HepG2 (cell line): Measurements from ENCODE around the gene NDRG2. TPM values are rescaled to one million over a fixed set of nuclear protein-coding genes. Genes with fewer than 3 reads are reported as not detected.

Experiments used
- ATAC-seq: fragments of 200-7000 bp; cut with Tn5 transposase; 3 replicates; pipeline ENCODE4 v1.9.1; 2020; ENCODE audit warnings: mild to moderate bottlenecking, moderate library complexity
- BruUV-seq: library from RNA; stranded (reverse); fragments of 400-500 nt; replicated peaks from 2 replicates; lab custom pipeline; 2021; lab: Mats Ljungman, UMichigan
- CTCF ChIA-PET: fragments of 300-600 bp; formaldehyde crosslinking; extraction: SDS; loops from one replicate; lab custom pipeline; 2021; ENCODE audit warnings: low total read pairs, inconsistent platforms, low intra/inter-chr PET ratio; lab: Yijun Ruan, JAX
- POLR2A ChIA-PET: fragments of 350-600 bp; sonication (Branson Sonifier 250); formaldehyde crosslinking; loops from one replicate; lab custom pipeline; 2020; ENCODE audit warnings: antibody characterized with exemption, inconsistent platforms; lab: Yijun Ruan, JAX
- DNase-seq: peaks from one replicate; pipeline ENCODE4 v3.0.0-alpha.2; 2015; ENCODE audit warnings: low spot score
- FAIRE-seq: peaks from 3 replicates; lab custom pipeline; 2011; peaks lifted over from hg19 to GRCh38; lab: Jason Lieb, UNC
- H2AFZ ChIP-seq: one replicate; pipeline ENCODE4 v1.6.1; 2011; ENCODE audit warnings: low read length, inconsistent platforms
- H3K27ac ChIP-seq: fragments of 300-600 bp; 3 replicates; pipeline ENCODE4 v1.8.0; 2011; ENCODE audit warnings: mixed run types, mild to moderate bottlenecking, mixed read lengths, low read length, inconsistent platforms; ENCODE audit not compliant: insufficient read depth; ENCODE audit errors: extremely low read length
- H3K27me3 ChIP-seq, 2 experiments: fragments of 200-600 bp in 1 of 2; 2 replicates in 1 of 2; 3 replicates in 1 of 2; pipeline versions ENCODE4 v1.6.0 to v1.8.0; 2011; ENCODE audit warnings: low read length in 2 of 2, mild to moderate bottlenecking in 2 of 2, moderate library complexity in 2 of 2, inconsistent platforms in 1 of 2; ENCODE audit not compliant: insufficient read depth in 2 of 2, control insufficient read depth in 1 of 2
- H3K36me3 ChIP-seq, 2 experiments: fragments of 200-600 bp in 1 of 2; replicated peaks in 1 of 2; 2 replicates in 1 of 2; 3 replicates in 1 of 2; pipeline versions ENCODE4 v1.5.1 to v1.8.0; 2011; ENCODE audit warnings: low read length in 2 of 2, inconsistent platforms in 1 of 2; ENCODE audit not compliant: insufficient read depth in 2 of 2, control insufficient read depth in 1 of 2
- H3K4me1 ChIP-seq: 2 replicates; pipeline ENCODE4 v1.5.1; 2012; ENCODE audit warnings: low read length, inconsistent platforms; ENCODE audit not compliant: insufficient read depth
- H3K4me2 ChIP-seq: 2 replicates; pipeline ENCODE4 v1.6.0; 2011; ENCODE audit warnings: low read depth, low read length, inconsistent platforms
- H3K4me3 ChIP-seq, 3 experiments: fragments of 200-600 bp in 1 of 3; sonication (generic), shearing (Covaris generic) in 1 of 3; replicated peaks in 1 of 3; 2 replicates each; pipeline ENCODE4 v1.5.1; 2011 to 2016; ENCODE audit warnings: low read length in 3 of 3, inconsistent platforms in 2 of 3, low read depth in 2 of 3, mild to moderate bottlenecking in 2 of 3, control low read depth in 1 of 3, mixed read lengths in 1 of 3; ENCODE audit not compliant: insufficient read depth in 1 of 3
- H3K79me2 ChIP-seq: one replicate; pipeline ENCODE4 v1.6.1; 2011; ENCODE audit warnings: low read length, inconsistent platforms; ENCODE audit not compliant: insufficient read depth
- H3K9ac ChIP-seq: 2 replicates; pipeline ENCODE4 v1.6.0; 2011; ENCODE audit warnings: mild to moderate bottlenecking, low read depth, low read length, inconsistent platforms; ENCODE audit not compliant: insufficient read depth
- H3K9me3 ChIP-seq: 2 replicates; pipeline ENCODE4 v1.5.1; 2012; ENCODE audit warnings: mild to moderate bottlenecking, low read length
- H4K20me1 ChIP-seq: 2 replicates; pipeline ENCODE4 v1.6.0; 2011; ENCODE audit warnings: inconsistent platforms, mild to moderate bottlenecking, low read length, moderate library complexity; ENCODE audit not compliant: insufficient read depth
- ATM ChIP-seq: fragments of 450-650 bp; IDR thresholded peaks from 2 replicates; pipeline ENCODE4 v1.7.1; 2017; ENCODE audit warnings: mild to moderate bottlenecking, borderline replicate concordance
- FOXC1 ChIP-seq: sonication (generic); formaldehyde crosslinking; IDR thresholded peaks from 2 replicates; pipeline ENCODE4 v1.8.0; 2022; ENCODE audit warnings: mild to moderate bottlenecking, missing genetic modification reagents, borderline replicate concordance
- NRL ChIP-seq: sonication (generic); formaldehyde crosslinking; IDR thresholded peaks from 2 replicates; pipeline ENCODE4 v1.5.0; 2020; ENCODE audit warnings: missing genetic modification reagents, mild to moderate bottlenecking, moderate library complexity, borderline replicate concordance
- REPIN1 ChIP-seq: sonication (generic); formaldehyde crosslinking; IDR thresholded peaks from 2 replicates; pipeline ENCODE4 v1.8.0; 2022; ENCODE audit warnings: missing genetic modification reagents, low read depth, mild to moderate bottlenecking, borderline replicate concordance
- RFX5 ChIP-seq: IDR thresholded peaks from 2 replicates; pipeline ENCODE4 v1.6.1; 2011; ENCODE audit warnings: low read depth, low read length, improper control_type of control experiment
- ZFP36 ChIP-seq: fragments of 150-350 bp; IDR thresholded peaks from 2 replicates; pipeline ENCODE4 v1.6.1; 2018; ENCODE audit warnings: borderline replicate concordance, low read length, low read depth; ENCODE audit not compliant: partially characterized antibody
- ZNF234 ChIP-seq: sonication (generic); formaldehyde crosslinking; conservative IDR thresholded peaks from 2 replicates; pipeline ENCODE4 v1.5.1; 2020; ENCODE audit warnings: mild to moderate bottlenecking, missing genetic modification reagents
- WGBS: methylation state at CpG from one replicate; pipeline ENCODE4 v1.1.6; 2017; ENCODE audit warnings: low lambda C conversion rate; 5-methylcytosine and 5-hydroxymethylcytosine counted together
- in situ Hi-C: cut with HindIII; loops from 2 replicates; pipeline ENCODE4 v1.10.0; 2017; ENCODE audit warnings: low pct_unique_long_range_greater_than_20kb; ENCODE audit not compliant: extremely low pct_ligation_motif_present
- intact Hi-C: fragments of 100-400 bp; cut with micrococcal nuclease; formaldehyde crosslinking; loops from one replicate; pipeline ENCODE4 v1.10.0; 2022; ENCODE audit not compliant: unreplicated experiment
- polyA plus RNA-seq, 8 experiments: library from polyadenylated mRNA; depleted of rRNA in 3 of 8; stranded (reverse) in 7 of 8; unstranded in 1 of 8; fragments of >200 nt; fragmentation: Illumina TruSeq in 4 of 8; extraction: Trizol in 4 of 8; gene quantifications; 2 replicates each; pipeline versions ENCODE4 v1.2.1 to v1.2.3, GENCODE V29; 2011 to 2016; ENCODE audit warnings: low read depth in 4 of 8, missing spikeins in 1 of 8, mixed read lengths in 1 of 8; ENCODE audit not compliant: insufficient read depth in 1 of 8
- total RNA-seq, 5 experiments: library from RNA; depleted of rRNA; stranded (reverse); fragments of >200 nt; fragmentation: Illumina TruSeq; extraction: Trizol; gene quantifications; 2 replicates each; pipeline ENCODE4 v1.2.3, GENCODE V29; 2016; ENCODE audit warnings: low read depth in 1 of 5
- TF ChIP-seq, protein P1 (sequence below): IDR thresholded peaks from 2 replicates; pipeline ENCODE4 v1.6.1; 2012; ENCODE audit warnings: inconsistent platforms
- TF ChIP-seq, protein P2 (sequence below): sonication (generic); formaldehyde crosslinking; IDR thresholded peaks from 2 replicates; pipeline ENCODE4 v1.4.0; 2020; ENCODE audit warnings: missing genetic modification reagents, borderline replicate concordance
- TF ChIP-seq, protein P3 (sequence below), 2 experiments: sonication (generic) in 1 of 2; formaldehyde crosslinking in 1 of 2; IDR thresholded peaks; 2 replicates each; pipeline versions ENCODE4 v1.6.1 to v1.9.0; 2014 to 2022; ENCODE audit warnings: antibody characterized with exemption in 1 of 2, borderline replicate concordance in 1 of 2, inconsistent platforms in 1 of 2, low read depth in 1 of 2, missing genetic modification reagents in 1 of 2
- TF ChIP-seq, protein P4 (sequence below): sonication (generic); formaldehyde crosslinking; IDR thresholded peaks from 2 replicates; pipeline ENCODE4; 2020; ENCODE audit warnings: missing genetic modification reagents, mild to moderate bottlenecking, borderline replicate concordance

NDRG2 gene
- total and polyA plus RNA-seq, 2 of the 13 experiments (the other 11 are each of a cell fraction or from before 2014, with no cell fraction given): 27.2 to 189 TPM

DNA sequence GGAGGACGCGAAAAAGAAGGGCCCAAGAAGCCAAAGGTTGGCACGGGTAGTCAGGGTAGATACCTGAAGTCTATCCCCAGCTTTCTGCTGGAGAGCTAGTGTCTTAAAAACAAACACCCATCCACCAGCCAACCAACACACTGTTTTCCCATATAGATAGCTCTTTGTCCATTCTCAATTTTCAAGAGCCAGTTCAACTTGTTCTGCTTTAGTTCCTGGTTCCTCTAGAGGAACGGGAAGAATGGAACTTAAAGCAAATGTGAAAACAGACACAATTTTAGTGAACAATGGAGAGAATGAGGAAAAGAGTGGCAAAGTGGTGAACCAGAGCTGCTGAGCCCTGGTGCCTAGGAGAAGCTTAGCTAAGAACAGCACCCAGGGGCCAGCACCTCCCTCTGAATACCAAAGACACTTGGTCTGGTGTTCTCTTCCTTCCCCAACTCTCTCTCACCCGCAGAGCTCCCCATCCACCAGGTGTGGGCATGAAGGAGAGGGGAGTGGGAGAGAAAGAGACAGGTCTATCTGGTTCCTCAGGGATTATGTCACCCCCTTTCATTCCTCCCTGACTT lies 3.8 kb downstream of the NDRG2 start (continued):
- TF ChIP-seq, protein P1, sequence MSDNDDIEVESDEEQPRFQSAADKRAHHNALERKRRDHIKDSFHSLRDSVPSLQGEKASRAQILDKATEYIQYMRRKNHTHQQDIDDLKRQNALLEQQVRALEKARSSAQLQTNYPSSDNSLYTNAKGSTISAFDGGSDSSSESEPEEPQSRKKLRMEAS: no peak
- TF ChIP-seq ATM: no peak
- TF ChIP-seq RFX5: no peak
- TF ChIP-seq FOXC1 (CRISPR knock-in tag): no peak
- no peak for TF ChIP-seq ZNF234 (CRISPR knock-in tag)
- no peak for TF ChIP-seq NRL (CRISPR knock-in tag)
- no peak for TF ChIP-seq ZFP36
- TF ChIP-seq, protein P2, sequence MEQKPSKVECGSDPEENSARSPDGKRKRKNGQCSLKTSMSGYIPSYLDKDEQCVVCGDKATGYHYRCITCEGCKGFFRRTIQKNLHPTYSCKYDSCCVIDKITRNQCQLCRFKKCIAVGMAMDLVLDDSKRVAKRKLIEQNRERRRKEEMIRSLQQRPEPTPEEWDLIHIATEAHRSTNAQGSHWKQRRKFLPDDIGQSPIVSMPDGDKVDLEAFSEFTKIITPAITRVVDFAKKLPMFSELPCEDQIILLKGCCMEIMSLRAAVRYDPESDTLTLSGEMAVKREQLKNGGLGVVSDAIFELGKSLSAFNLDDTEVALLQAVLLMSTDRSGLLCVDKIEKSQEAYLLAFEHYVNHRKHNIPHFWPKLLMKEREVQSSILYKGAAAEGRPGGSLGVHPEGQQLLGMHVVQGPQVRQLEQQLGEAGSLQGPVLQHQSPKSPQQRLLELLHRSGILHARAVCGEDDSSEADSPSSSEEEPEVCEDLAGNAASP (CRISPR knock-in tag): no peak
- TF ChIP-seq REPIN1 (CRISPR knock-in tag): no peak
- TF ChIP-seq, all 625 proteins: peak for 0

DNA sequence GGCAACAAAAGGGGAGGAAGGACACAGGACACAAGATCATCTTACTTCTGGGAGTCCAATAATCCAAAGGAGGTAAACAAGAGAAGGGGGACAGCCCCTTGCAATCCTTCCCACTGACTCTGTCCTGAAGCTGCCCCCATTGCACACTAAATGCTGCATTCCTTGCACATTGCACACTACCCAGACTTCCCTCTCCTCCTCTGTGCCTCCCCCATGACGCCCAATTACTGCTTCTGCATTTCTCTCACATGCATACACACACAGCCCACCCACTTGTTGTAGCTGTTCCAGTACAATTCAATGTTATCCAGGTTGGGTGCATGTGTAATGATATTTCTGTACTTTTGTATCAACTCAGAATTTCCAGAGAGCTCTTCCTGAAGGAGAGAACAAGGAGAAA lies 5.5 kb downstream of the NDRG2 start:
- Histone ChIP-seq H3K4me1 (peaks cover 41% of the 10 kb centered on the region), H4K20me1 (no peaks in the 10 kb centered on the region), H3K79me2 (peaks cover 13% of the 10 kb centered on the region), H3K27me3 (no peaks in the 10 kb centered on the region), H3K4me2 (no peak overlapping the region), H2AFZ (no peak overlapping the region), H3K4me3 (no peak overlapping the region), H3K36me3 (peaks cover 35 to 51% of the 10 kb centered on the region in 2 experiments), H3K9ac (no peak overlapping the region), H3K9me3 (no peaks in the 10 kb centered on the region), H3K27ac (no peak overlapping the region)
- ChIA-PET CTCF (interaction anchor here (1.2 kb wide), 1 partner anchor 21 kb away, joined by 5 read pairs; no protein-coding TSS in a partner anchor), POLR2A (interaction anchor here (1.2 kb wide), 1 partner anchor 52 kb away, joined by 3 read pairs; no protein-coding TSS in a partner anchor)
- intact Hi-C loops (no loop called here), in situ Hi-C loops (loop anchor here (5.0 kb wide), 1 partner anchor 83 kb away; the partner anchor contains the start of gene TMEM253)
- no peak for DNase-seq
- FAIRE-seq: no peak
- WGBS: 88% methylated on average over 1 of the region's 1 CpG
- no peak for ATAC-seq
- BruUV-seq: no TSS peak
- TF ChIP-seq, protein P3, sequence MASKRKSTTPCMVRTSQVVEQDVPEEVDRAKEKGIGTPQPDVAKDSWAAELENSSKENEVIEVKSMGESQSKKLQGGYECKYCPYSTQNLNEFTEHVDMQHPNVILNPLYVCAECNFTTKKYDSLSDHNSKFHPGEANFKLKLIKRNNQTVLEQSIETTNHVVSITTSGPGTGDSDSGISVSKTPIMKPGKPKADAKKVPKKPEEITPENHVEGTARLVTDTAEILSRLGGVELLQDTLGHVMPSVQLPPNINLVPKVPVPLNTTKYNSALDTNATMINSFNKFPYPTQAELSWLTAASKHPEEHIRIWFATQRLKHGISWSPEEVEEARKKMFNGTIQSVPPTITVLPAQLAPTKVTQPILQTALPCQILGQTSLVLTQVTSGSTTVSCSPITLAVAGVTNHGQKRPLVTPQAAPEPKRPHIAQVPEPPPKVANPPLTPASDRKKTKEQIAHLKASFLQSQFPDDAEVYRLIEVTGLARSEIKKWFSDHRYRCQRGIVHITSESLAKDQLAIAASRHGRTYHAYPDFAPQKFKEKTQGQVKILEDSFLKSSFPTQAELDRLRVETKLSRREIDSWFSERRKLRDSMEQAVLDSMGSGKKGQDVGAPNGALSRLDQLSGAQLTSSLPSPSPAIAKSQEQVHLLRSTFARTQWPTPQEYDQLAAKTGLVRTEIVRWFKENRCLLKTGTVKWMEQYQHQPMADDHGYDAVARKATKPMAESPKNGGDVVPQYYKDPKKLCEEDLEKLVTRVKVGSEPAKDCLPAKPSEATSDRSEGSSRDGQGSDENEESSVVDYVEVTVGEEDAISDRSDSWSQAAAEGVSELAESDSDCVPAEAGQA (IDR thresholded peaks at IDR 0.05; ENCODE audit: low read depth): no peak
- TF ChIP-seq, protein P3 (CRISPR knock-in tag; IDR thresholded peaks at IDR 0.05; ENCODE audit: borderline replicate concordance): no peak
- TF ChIP-seq, protein P4, sequence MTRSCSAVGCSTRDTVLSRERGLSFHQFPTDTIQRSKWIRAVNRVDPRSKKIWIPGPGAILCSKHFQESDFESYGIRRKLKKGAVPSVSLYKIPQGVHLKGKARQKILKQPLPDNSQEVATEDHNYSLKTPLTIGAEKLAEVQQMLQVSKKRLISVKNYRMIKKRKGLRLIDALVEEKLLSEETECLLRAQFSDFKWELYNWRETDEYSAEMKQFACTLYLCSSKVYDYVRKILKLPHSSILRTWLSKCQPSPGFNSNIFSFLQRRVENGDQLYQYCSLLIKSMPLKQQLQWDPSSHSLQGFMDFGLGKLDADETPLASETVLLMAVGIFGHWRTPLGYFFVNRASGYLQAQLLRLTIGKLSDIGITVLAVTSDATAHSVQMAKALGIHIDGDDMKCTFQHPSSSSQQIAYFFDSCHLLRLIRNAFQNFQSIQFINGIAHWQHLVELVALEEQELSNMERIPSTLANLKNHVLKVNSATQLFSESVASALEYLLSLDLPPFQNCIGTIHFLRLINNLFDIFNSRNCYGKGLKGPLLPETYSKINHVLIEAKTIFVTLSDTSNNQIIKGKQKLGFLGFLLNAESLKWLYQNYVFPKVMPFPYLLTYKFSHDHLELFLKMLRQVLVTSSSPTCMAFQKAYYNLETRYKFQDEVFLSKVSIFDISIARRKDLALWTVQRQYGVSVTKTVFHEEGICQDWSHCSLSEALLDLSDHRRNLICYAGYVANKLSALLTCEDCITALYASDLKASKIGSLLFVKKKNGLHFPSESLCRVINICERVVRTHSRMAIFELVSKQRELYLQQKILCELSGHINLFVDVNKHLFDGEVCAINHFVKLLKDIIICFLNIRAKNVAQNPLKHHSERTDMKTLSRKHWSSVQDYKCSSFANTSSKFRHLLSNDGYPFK (CRISPR knock-in tag): no peak
